ENCODE results near the gene LCN1.

LCN1 gene

GRCh38 chr9:135574331-135574730, 53.1 kb downstream of the LCN1 start:
- DNase-seq = no peak

GRCh38 chr9:135574943-135575342, 53.7 kb downstream of the LCN1 start:
- DNase-seq = no peak
